CD4-positive, alpha-beta T cell treated with Interleukin-12 subunit alpha and Interleukin-12 subunit beta, for 1 hour (primary cell): ENCODE measurements around the gene ZDHHC7.
"Not testable (repeated sequence)": the region's sequence is repeated elsewhere in the genome, so short reads cannot be mapped to it uniquely, and the experiment has no call there.

Experiments used
- DNase-seq: peaks from one replicate; pipeline ENCODE4 v3.0.0-alpha.2; 2020

ZDHHC7 gene

DNA sequence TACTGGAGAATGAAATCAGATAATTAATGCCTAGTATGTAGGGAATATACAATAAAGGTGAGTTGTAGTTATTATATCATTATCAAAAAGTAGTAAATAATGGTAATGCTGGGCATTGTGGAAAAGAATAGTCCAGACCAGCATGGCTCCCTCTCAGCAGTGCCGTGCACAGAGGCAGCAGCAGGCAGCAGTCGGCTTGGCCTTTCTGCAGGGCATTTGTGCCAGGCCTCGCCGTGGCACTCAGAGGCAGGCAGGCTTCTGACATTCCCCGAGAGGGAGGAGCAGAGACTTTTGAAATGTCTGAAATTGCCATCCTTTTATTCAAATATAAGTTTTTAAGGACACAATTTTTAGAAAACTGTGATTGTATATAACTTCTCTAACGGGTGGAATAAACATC lies 31.3 kb upstream of the ZDHHC7 start:
- no peak for DNase-seq

DNA sequence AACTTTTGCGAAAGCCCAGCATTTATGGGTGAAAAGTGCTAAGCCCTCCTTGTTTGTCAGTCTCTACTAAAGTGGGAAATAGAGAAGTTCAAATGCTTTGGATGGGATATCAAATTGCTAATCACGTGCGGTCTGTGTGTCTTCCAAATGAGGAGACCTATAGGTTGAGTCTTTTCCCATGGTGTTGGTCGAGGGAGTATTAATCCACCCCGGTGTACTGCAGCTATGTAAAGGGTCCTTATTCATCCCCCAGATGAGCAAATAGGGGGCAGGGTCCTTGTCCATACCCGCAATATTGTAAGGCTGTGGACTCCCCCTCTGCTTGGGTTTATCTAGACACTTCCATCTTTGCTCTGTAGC lies 30.8 kb upstream of the ZDHHC7 start:
- DNase-seq, result no peak

DNA sequence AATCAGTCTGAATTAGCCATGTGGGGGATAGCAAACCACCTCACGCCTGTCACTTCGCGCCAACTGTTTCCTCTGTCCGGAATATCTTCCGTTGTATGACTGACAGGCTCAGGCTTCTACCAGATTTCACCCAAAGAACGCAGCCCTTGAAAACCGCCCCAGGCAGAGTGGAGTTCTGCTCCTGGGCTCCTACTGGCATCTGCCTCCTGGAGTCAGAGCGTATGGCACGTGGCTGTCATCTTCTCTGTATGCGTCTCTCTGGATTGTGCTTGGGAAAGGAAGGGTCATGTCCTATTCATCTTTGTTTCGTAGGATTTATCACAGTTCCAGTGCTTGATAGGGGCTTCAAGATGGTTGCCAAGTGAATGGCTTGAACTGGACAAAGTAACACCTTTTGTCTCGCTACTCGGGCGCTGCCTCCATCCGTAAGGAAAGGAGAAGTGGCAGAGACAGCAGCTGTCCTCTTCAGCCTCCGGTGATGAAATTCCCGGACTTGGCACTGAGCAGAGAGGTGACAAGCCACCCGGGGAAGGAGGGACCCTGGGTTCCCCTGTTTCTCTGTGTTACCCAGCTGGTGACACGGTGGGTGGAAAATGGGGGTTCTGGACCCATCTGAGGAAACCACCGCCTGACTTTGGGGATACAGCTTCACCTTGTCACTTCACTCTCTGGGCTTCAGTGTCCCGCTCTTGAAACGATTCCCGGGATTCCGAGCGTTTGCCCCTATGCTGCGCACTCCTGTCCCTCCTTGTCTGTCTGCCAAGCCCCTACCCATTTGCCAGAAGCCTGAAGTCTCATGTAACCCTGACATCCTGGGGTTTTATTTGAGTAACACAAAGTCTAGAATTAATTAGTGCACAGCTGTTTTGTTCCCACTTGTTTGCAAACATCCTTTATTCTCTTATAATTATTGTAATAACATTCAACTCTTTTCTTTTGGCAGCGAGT lies 30.2 kb upstream of the ZDHHC7 start:
- no peak for DNase-seq

DNA sequence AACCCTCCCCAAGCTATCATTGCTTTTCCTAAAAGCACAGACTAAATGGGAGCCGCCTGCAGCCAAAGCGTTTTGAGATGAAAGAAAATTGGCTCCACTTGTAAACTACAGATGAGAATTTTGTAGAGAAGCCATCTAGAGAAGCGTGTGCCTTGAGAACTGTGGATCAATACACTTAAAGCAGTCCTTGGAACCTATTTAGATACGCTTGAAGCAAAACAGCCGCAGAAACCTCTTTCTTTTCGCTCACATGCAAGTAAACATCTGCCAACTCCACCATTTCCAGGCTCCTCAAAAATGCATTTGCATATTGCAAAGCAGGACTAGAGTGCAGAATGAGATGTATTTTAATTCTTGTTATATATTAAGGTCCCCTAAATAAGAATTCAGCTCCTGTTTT lies 29.4 kb upstream of the ZDHHC7 start:
- DNase-seq, result no peak

DNA sequence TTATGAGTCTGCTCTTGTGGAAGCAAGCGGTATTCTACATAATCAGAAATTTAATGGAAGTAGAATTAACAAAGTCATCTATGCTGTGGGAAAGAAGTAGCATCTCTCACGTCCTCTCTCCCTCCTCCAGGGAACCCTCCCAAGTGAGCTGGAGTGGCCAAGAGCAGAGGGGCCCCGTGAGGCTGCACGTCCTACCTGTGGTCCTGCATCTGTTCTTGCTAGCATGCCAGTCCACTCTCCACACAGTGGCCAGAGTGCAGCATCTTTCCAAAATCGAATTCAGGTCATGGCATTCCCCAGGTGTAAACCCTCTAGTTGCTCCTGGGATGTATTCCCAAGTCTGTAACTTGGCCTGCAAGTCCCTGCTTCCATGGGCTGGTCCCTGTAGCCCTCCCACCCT lies 26.4 kb upstream of the ZDHHC7 start:
- no peak for DNase-seq

DNA sequence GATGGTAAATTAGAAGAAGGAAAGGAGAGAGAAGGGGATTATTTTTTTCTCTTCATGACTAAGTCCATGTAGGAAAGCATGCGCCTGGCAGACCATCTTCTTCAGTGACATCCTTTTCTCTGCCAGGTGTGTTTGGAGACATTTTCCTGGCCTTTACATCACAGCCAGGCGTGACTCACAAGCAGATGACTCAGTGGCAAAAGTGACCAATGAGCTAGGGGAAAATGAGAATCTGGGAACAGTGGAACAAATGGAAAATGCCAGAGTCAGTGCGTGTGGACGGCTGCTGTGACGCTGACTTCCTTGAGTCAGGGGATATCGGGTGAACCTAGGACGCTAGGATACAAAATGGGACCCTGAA lies 25.7 kb upstream of the ZDHHC7 start:
- no peak for DNase-seq

DNA sequence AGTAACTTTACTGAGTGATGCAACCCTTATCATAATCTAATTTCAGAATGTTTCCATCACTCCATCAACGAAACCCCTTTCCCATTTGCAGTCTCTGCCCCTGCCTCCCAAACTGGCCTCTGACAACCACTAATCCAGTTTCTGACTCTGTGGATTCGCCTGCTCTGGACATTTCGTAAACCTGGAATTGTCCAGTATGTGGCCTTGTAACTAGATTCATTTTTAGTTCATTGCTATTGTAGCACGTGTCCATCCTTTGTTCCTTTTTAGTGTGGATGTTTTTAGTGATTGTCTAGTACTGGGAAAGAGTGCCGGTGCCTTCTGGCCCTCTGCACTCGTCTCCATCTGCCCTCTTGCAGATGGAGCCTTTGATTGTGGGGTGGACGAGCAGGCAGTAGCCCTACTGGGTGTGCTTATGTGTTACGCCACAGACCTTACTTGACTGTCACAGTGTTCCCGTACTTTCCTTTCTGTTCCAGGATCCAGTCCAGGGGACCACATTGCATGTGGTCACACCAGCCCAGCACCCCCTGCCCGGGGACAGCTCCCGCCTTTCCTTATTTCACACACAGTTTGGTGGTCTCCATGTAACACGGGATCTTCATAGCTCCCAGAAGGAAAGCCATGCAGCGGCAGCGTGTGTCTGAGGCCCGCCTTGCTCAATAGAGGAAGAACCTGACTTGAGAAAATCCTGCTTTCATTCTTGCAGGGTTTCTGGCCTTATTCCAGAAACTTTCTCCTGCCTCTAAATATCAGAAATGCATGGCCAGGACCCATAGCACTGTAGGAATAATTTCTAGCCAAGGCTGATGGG lies 25.1 kb upstream of the ZDHHC7 start:
- no peak for DNase-seq

DNA sequence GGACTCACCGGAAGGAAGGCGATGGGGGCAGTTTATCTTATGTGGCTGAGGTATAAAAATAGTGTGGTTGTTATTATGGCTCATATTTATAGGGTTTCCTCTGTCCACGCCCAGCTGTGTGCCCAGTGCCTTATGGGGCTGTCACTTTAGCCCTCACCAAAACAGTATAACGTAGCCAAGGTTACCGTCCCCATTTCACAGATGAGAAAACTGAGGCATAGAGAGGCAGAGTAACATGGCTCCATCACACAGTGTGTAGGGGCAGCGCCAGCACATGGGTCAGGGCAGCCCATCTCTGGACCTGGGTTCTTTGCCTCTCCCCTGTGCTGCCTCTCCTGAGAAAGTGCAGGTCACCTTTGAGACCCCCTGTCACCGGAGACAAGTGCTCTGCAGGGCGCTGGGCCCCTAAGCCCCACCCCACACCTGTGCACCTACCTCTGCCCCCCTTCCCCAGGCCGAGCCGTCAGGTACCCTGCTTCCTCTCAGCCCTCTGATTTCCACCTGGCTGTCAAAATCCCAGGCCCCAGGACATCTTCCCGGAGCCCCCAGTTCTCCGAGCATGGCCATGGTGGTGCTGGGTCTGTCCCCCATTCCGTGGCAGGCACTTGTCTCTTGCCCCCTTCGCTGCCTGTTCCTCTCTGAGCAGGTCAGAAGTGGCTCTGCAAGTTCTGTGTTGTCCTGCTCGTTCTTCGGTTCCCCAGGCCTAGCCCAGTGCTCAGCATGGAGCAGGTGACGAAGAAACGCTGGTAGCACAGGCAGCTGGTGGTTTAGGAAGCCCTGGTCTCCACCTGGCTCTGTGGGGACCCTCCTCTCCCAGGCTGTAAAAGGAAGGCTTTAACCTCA lies 23.5 kb upstream of the ZDHHC7 start:
- no peak for DNase-seq

DNA sequence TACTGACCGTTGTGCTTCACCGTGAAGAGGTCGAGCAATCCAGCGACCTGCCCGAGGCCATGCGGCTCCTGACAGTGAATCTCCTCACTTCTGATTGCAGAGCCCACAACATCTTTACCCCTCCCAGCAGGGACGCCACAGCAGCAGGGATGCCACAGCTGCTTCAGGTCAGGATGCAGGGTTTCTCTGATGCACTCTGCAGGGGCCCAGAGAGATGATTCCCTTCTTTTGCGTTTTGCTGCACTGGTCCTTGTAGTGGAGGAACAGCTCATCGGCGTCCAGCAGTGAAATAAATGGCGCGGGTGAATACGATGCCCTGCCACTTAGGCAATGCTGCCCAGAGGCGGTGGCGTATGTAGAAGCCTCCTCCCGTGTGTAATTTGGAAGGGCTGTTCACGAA lies 21.8 kb upstream of the ZDHHC7 start:
- no peak for DNase-seq

DNA sequence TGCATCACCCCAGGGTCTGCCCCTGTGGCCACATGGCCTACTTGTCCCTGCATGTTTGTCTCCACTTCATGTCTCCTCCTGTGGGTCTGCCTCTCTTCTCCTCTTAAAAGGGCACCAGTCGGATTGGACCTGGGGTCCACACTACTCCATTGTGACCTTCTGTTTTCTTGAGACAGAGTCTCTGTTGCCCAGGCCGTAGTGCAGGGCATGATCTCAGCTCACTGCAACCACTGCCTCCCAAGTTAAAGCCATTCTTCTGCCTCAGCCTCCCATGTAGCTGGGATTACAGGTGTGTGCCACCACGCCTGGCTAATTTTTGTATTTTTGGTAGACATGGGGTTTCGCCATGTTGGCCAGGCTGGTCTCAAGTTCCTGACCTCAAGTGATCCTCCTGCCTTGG lies 20.9 kb upstream of the ZDHHC7 start:
- DNase-seq, result not testable (repeated sequence)

DNA sequence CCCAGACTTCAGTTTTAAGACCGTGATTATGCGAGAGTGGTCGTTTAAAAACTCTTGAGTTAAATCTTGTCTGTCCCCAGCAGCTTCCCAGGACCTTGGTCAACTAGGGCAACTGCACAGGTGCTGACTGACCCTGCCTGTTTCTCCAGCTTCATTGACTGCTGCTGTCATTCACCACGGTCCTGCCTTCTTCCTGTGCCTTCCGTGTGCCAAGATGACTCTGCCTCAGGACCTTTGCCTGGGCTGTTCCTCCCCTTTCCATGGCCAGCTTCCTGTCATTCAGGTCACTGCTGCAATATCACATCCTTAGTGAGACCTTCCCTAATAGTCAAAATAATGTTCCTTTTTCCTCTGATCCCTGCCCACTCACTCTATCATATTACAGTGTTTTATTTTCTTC lies 20.1 kb upstream of the ZDHHC7 start:
- DNase-seq, result no peak

DNA sequence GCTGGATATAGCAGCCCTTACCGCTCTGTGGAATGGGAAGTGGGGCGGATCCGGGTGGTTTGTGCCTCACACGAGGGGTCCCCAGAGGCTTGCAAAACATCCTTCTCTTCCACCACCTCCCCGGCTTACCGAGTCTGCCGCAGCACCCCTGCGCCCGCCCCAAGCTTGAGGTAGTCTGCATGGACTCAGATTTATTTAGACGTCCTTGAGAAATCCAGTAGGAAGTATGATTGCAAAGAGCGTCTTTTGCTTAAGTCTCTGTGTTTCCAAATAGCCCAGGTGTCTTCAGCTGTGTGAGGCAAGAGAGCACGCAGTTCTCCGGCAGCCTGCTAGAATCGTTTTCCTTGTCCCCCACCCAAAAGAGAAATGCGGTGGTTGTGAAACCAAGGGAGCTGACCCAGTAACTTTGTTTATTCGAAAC lies 18.7 kb upstream of the ZDHHC7 start:
- DNase-seq, result no peak

DNA sequence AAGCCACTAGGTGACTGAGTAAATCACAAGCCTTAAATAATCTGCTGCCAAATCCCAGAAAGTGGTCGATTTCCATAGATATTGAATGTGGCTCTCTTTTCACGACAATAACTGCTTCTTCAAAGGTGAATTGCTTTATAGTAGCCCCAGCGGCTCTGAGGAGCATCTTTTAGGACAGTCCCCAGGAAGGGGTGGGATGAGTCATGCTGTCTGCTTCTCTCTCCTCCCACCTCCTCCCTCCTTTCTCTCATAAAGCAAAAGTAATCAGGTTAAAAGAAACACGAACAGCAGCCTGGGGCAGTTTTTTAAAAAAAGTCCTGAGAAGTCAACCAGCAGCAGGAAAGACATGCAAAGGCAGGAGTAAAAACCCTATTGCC lies 18.1 kb upstream of the ZDHHC7 start:
- DNase-seq, result peak; percentile 74

DNA sequence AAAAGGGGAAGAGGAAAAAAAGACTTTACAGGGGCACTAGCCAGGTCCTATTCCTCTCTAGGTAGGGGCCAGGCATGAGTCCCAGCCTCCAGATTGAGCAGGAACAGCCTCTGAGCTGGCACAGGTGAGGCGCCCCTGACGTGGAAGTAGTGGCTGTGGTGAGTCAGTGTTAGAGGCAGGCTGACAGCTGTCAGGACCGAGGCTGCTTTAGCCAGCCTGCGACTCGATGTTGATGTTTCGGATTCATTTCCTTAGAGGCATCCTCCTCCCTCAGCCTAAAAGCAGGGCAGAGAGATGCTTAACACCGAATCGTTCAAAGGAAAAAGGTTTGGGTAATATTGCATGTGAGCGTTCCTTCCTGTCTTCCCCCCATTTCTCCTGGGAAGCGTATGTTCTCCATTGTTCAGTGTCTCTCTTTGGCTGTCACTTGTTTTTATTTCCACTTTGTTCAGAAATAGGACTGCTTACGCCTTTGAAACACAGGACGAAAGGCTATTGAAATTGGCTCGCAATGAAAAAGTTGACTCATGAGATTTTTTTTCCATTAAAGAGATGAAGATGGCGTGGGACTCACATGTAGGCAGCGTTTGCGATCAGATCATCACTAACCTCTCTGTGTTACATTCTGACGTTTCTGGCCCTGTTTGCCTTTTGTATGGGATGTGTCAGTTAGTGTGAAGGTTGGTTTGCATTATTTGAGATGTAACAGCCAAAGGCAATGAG lies 17.5 kb upstream of the ZDHHC7 start:
- DNase-seq, result peak; percentile 73

DNA sequence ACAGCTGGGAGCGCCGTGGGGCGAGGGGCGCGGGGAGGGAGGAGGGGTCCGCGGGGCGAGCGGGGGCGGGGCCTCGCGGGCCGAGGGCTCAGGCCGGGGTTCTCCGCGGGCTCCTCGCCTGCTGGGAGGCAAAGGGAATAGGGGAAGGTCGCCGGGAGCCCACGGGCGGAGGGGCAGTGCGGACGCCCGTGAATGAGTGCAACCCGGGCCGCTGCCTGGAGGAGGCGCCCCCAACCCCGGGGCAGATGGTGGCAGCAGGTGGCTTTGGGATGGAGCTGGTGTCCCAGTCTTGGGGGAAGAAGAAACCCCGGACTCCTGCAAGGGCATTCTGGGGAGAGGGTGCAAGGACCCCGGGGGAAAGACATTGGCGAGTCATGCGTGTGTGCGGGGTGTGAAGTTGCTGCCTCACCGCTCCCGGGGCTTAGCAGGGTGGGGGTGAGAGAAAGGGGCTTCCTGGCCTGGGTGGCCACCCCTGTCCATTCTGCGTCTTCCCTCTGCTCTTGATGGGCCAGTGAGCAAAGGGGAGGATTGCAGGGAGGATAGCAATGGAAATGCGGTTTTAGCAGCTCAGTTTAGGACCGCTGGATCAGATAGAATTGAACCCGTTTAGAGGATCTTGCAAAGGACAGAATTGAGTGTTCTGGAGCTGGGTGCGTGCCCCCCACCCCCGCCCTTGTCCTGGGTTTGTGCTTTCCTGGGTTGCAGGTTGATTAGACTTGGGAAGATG lies 16.8 kb upstream of the ZDHHC7 start:
- no peak for DNase-seq

DNA sequence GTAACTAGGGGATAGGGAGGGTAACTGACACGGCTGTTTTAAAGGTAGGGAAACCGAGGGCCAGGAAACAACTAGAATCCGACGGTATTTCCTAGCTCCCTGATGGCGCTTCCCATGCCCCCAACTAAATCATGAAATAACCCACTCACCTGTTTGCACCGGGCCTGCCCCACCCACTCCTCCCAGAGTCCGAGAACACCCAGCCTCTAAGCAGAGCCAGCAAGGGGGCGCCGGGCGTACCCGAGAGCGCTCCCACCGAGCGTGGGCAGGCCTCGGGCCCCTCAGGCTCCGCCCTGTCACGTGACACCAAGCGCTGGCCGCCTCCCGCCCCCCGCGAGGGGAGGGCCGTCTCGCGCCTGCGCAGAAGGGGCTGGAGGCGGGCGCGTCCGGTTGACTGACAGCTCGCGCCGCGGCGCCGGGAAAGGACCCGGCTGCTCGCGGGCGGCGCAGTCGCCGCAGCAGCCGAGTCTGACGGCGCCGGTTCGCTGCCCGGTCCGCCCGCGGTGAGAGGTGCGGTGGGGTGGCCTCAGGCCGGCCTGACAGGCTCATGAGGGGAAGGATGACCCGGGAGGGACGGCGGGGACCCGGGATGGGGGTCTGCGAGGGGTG lies 16.1 kb upstream of the ZDHHC7 start, which contains the start of gene KIAA0513:
Gene KIAA0513 (plus strand): TSS at position 447 of the 609 bp plus-strand sequence. CDS start 39,277 bp downstream, outside the sequence.
- DNase-seq, result peak; percentile 96

DNA sequence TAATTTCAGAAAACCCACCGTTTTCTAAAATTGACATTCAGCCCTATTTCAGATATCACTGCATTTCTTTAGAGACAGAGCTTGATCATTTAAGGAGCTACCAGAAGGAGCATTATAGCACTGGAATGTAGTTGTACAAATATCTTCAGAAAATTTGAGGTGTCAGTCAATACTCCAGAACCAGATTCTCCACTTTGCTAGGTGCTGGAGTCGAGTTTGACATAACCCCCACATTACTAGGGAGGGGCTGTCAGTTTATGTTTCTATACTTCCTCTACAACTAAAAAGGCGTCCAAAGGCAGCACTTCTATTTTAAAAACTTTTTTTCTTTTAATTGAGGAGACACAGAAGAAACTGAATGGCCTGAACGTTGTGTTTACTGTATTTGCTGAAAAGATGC lies 15.4 kb upstream of the ZDHHC7 start:
- no peak for DNase-seq

DNA sequence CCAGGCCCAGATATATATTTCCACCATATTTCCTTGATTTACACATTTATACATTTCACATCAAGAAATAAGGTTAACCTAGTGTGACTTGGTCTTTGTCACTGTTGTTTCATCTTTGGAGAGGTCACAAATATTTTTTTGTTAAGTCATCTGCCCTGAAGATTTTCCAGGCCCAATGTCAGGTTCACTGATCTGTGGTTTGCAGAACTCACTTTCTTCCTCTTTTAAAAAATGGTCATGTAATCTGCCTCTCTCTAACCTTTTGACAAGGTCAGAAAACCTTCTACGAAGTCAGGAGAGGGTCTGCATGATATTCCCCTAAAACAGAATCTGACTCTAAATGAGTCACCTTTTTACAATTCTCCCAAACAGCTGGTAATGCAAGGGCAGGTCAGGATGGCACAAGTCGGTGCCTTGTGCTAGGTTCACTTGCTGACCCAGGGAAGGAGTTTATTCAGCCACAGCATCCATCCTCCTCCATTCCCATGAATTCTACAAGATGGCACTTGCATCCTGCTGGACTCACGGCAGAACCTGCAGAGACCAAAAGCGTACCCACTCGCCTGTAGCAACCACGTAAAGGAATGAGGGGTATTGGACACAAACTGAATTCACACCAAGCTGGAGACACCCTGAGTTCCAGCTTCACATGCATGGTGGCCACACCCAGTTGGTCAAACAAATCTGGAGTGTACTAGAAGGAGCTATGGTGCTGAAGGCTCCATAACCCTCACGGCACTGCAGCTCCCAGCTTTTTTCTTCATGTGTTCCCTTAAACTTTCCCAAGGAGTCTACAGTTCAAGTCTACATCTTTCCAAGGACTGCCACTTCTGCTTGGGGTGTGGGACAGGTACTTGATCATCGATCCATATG lies 14.7 kb upstream of the ZDHHC7 start:
- no peak for DNase-seq

DNA sequence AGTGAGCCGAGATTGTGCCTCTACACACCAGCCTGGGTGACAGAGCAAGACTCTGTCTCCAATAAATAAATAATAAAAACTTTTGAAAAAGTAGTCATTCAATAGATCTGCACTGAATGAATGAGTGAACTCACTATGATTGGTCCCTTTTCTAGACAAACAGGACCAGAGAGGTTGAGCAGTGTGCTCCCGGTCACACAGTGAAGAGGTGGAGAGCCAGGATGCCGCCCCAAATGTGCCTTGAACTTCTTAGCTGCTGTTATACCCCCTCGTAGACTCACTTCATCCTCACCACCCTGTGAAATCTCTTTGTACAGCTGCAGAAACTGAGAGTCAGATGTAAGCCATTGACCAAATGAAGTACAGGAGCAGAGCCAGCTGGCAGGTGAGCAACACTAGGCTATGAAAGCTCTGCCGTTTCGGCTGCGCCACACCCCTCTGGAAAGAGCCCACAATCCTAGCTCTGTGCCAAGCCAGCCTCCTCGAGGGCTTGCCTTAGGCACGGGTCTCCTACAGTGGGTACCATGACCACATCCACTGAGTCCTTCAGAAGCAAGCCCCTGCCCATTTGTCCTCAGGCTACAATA lies 8.4 kb upstream of the ZDHHC7 start:
- no peak for DNase-seq
